ENCODE measurements around the gene FBLN1.

GRCh38 chr22:45505991-45506747, 3.5 kb downstream of the FBLN1 start:
- TF ChIP-seq CTCF (IDR thresholded peaks at IDR 0.05) (no peak), POLR2A (IDR thresholded peaks at IDR 0.05) (no peak), POLR2AphosphoS5 (IDR thresholded peaks at IDR 0.05) (no peak)

Data from transverse colon (tissue), 4 donors.